ENCODE measurements around the gene UBA3.

UBA3 gene

GRCh38 chr3:69116897-69117296 lies 36.7 kb upstream of the UBA3 start:
- TF ChIP-seq CTCF (IDR thresholded peaks at IDR 0.05; ENCODE audit: low read depth, low read length, missing control alignments): no peak
- DNase-seq (ENCODE audit: low read depth): no peak
- no peak overlapping the region for H3K4me3 ChIP-seq (ENCODE audit: low read depth, low read length)
- in situ Hi-C loops (cut with HindIII; ENCODE audit: low sequenced_read_pairs): no loop called here

- no peak for TF ChIP-seq CTCF (IDR thresholded peaks at IDR 0.05; ENCODE audit: low read depth, low read length, missing control alignments)
- in situ Hi-C loops (cut with HindIII; ENCODE audit: low sequenced_read_pairs): no loop called here
- DNase-seq (ENCODE audit: low read depth): no peak
- no peak overlapping the region for H3K4me3 ChIP-seq (ENCODE audit: low read depth, low read length)
Observed at GRCh38 chr3:69116162-69116561, 36.0 kb upstream of the UBA3 start.

GRCh38 chr3:69115731-69116130 lies 35.6 kb upstream of the UBA3 start:
- TF ChIP-seq CTCF (IDR thresholded peaks at IDR 0.05; ENCODE audit: low read depth, low read length, missing control alignments): no peak
- DNase-seq (ENCODE audit: low read depth): no peak
- in situ Hi-C loops (cut with HindIII; ENCODE audit: low sequenced_read_pairs): no loop called here
- no peak overlapping the region for H3K4me3 ChIP-seq (ENCODE audit: low read depth, low read length)

GRCh38 chr3:69113536-69113935 lies 33.4 kb upstream of the UBA3 start:
- H3K4me3 ChIP-seq (ENCODE audit: low read depth, low read length): no peak overlapping the region
- in situ Hi-C loops (cut with HindIII; ENCODE audit: low sequenced_read_pairs): no loop called here
- TF ChIP-seq CTCF (IDR thresholded peaks at IDR 0.05; ENCODE audit: low read depth, low read length, missing control alignments): no peak
- no peak for DNase-seq (ENCODE audit: low read depth)

GRCh38 chr3:69110941-69111546 lies 30.9 kb upstream of the UBA3 start:
- H3K4me3 ChIP-seq (ENCODE audit: low read depth, low read length): no peak overlapping the region
- no peak for TF ChIP-seq CTCF (IDR thresholded peaks at IDR 0.05; ENCODE audit: low read depth, low read length, missing control alignments)
- DNase-seq (ENCODE audit: low read depth): no peak
- in situ Hi-C loops (cut with HindIII; ENCODE audit: low sequenced_read_pairs): no loop called here

GRCh38 chr3:69108811-69109210 lies 28.6 kb upstream of the UBA3 start:
- no peak overlapping the region for H3K4me3 ChIP-seq (ENCODE audit: low read depth, low read length)
- TF ChIP-seq CTCF (IDR thresholded peaks at IDR 0.05; ENCODE audit: low read depth, low read length, missing control alignments): no peak
- in situ Hi-C loops (cut with HindIII; ENCODE audit: low sequenced_read_pairs): no loop called here
- DNase-seq (ENCODE audit: low read depth): no peak
